ENCODE measurements around the gene CCDC60. TPM values are rescaled to one million over a fixed set of nuclear protein-coding genes. Genes with fewer than 3 reads are reported as not detected.

The CCDC60 gene, protein sequence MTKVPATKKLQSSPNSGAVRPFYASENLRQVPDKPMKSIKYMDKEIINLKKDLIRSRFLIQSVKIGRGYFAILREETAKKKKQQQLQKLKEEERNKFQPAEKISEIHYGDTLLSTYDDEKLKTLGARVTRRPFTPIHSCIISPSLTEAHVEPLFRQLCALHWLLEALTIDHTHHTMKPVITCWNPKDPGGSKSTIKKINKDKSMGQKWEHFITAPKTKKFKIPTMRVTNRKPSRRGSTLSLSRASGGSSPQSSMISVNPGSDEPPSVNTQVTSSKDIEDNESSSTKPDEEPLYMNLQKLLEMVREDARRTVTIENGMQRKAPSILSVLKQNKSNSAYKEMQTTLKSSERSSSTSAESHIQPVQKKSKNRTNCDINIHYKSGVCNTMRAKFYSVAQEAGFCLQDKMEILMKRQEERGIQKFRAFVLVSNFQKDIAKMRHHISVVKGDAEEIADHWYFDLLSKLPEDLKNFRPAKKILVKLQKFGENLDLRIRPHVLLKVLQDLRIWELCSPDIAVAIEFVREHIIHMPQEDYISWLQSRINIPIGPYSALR
- total RNA-seq, result not detected
- polyA plus RNA-seq, result not detected
- total RNA-seq, result 0 to 0.17 (median 0) reads per million in 6 experiments

DNA sequence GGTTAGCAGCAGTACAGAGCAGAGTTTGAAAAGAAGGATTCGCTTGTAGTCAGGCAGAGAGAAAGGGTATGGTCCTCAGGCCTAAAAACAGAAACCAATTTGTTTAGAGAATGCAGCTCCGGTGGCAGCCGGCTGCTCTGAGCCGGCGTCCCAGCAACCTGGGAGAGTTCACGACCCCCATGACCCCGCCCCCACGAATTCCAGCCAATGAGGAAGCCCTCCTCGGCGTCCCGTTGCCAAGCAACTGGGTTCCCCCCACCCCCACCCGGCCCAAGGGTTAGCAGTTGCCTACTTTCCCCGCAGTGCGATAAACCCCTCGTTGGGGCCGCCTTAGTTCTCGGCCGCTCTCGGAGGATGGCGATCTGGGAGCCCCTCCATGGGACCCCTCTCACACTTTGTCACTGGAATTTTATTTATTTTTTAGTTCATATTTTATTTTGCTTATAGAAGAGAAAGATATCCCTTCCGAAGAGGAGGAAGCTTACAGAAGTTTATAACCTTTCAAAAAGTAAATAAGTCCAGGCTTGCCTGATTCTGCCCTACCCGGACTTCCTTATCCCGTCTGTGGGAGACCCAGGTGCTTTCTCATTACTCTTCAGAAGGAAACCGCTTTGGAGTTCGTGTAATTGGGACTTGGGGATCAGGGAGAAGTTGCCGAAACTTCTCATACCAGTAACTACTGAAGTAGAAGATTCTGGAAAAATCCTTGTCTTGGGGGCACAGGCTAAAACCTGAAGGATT, at the start of gene CCDC60:
TSS of gene CCDC60 (plus strand) at position 300 of the 741 bp plus-strand sequence. CDS start 448 bp downstream, outside the sequence.
- H3K27ac Mint-ChIP-seq, result no peak within 1 kb of the TSS

GRCh38 chr12:119288576-119288975, 46.0 kb upstream of the CCDC60 start:
- H3K27me3 Mint-ChIP-seq, result peaks cover 0 to 4% (median 2%) of the 10 kb centered on the region in 5 donors
- no peak overlapping the region for H3K4me3 Mint-ChIP-seq
- no peak for DNase-seq
- H3K4me1 Mint-ChIP-seq, result no peaks in the 10 kb centered on the region
- H3K9me3 Mint-ChIP-seq, result peaks cover 0 to 3% (median 0%) of the 10 kb centered on the region in 9 donors
- no peak for ATAC-seq
- POLR2A ChIA-PET, result no interaction called here
- no peak overlapping the region for H3K27ac Mint-ChIP-seq
- H3K36me3 Mint-ChIP-seq, result no peaks in the 10 kb centered on the region

More for the DNA sequence above, at the start of gene CCDC60:
- H3K4me1 Mint-ChIP-seq, result peaks cover 0 to 1% (median under 1%) of the 10 kb centered on the region in 4 donors
- no peak within 1 kb of the TSS for H3K4me3 Mint-ChIP-seq
- no peak for DNase-seq
- no peaks in the 10 kb centered on the region for H3K36me3 Mint-ChIP-seq
- H3K27me3 Mint-ChIP-seq, result peaks cover 10 to 48% (median 35%) of the 10 kb centered on the region in 5 donors
- peaks cover 0 to 9% (median 2%) of the 10 kb centered on the region in 9 donors for H3K9me3 Mint-ChIP-seq
- ATAC-seq, result no peak
- POLR2A ChIA-PET, result no interaction called here

GRCh38 chr12:119292893-119293630, 41.5 kb upstream of the CCDC60 start:
- Mint-ChIP-seq H3K9me3 (peaks cover 0 to 2% (median 0%) of the 10 kb centered on the region in 9 donors), H3K36me3 (no peaks in the 10 kb centered on the region), H3K4me3 (no peak overlapping the region), H3K27ac (no peak overlapping the region), H3K4me1 (no peaks in the 10 kb centered on the region), H3K27me3 (peaks cover 0 to 10% (median 2%) of the 10 kb centered on the region in 5 donors)
- DNase-seq (no peak), ATAC-seq (no peak)
- POLR2A ChIA-PET, result no interaction called here

DNA sequence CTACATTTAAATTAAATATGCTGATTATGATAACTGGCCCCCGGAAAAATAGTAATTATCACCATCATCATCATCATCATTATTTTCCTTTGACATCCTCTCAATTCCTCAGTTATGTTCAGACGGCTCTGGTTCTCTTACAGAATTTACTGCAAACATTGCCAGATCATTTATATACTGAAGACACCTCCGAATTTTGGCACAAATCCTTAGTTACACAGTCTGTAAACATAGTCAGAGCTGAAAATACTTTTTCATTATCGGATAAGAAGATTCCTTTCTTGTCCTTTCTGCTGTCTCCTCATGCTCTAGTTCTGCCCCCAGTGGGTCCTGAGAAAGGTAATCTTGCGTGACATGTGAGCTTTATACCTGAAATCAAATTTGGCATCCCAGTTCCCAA, 40.3 kb upstream of the CCDC60 start:
- DNase-seq, result no peak
- POLR2A ChIA-PET, result no interaction called here
- H3K9me3 Mint-ChIP-seq, result peaks cover 0 to 2% (median 0%) of the 10 kb centered on the region in 9 donors
- H3K27me3 Mint-ChIP-seq, result peaks cover 0 to 10% (median 2%) of the 10 kb centered on the region in 5 donors
- no peaks in the 10 kb centered on the region for H3K4me1 Mint-ChIP-seq
- H3K27ac Mint-ChIP-seq, result no peak overlapping the region
- H3K36me3 Mint-ChIP-seq, result no peaks in the 10 kb centered on the region
- no peak for ATAC-seq
- H3K4me3 Mint-ChIP-seq, result no peak overlapping the region

- H3K36me3 Mint-ChIP-seq, result no peaks in the 10 kb centered on the region
- POLR2A ChIA-PET, result no interaction called here
- H3K27ac Mint-ChIP-seq, result no peak overlapping the region
- no peak overlapping the region for H3K4me3 Mint-ChIP-seq
- peaks cover 0 to 14% (median 3%) of the 10 kb centered on the region in 5 donors for H3K27me3 Mint-ChIP-seq
- DNase-seq (no peak), ATAC-seq (no peak)
- no peaks in the 10 kb centered on the region for H3K4me1 Mint-ChIP-seq
- H3K9me3 Mint-ChIP-seq, result peaks cover 0 to 4% (median 0%) of the 10 kb centered on the region in 9 donors
These were observed 38.0 kb upstream of the CCDC60 start for GRCh38 chr12:119296535-119296934.

DNA sequence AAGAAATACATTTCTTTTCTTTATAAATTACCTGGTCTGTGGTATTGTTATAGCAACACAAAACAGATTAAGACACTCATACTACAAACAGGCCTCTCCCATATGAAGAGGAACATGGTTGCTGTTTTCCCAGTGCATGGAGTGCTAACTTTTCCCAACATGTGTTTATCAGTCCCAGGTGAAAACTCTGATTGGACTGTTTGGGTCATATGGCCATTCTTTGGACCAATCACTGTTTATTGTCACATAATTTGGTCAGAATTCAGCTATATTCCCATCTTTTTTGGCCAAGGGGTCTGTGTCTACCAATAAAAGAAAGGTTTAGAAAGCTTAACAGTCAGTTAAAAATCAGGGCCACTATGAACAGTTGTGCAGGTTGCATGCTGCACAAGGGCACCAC, 35.4 kb upstream of the CCDC60 start:
- no peak overlapping the region for H3K4me3 Mint-ChIP-seq
- peaks cover 0 to 6% (median 0%) of the 10 kb centered on the region in 9 donors for H3K9me3 Mint-ChIP-seq
- no peaks in the 10 kb centered on the region for H3K36me3 Mint-ChIP-seq
- POLR2A ChIA-PET, result no interaction called here
- ATAC-seq (no peak), DNase-seq (no peak)
- peaks cover 0 to 14% (median 3%) of the 10 kb centered on the region in 5 donors for H3K27me3 Mint-ChIP-seq
- no peaks in the 10 kb centered on the region for H3K4me1 Mint-ChIP-seq
- no peak overlapping the region for H3K27ac Mint-ChIP-seq

DNA sequence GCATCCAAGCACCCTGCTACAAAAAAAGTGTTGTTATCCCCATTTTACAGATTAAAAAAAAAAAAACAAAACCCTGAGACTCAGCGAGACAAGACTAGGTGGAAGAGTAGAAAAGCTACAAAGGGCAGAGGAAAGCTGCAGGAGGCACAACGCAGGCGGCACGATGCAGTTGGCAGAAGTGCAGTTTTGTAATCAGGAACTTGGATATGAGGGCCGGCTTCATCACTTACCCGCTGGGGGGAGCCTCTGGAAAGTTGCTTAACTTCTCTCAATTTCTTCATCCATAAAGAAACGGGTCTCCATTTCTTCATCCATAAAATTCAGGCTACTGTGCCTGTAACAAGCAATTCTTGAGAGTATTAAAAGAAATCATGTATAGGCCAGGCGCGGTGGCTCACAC, 33.1 kb upstream of the CCDC60 start:
- Mint-ChIP-seq H3K27me3 (peaks cover 2 to 25% (median 5%) of the 10 kb centered on the region in 5 donors), H3K36me3 (no peaks in the 10 kb centered on the region), H3K27ac (no peak overlapping the region), H3K4me1 (no peaks in the 10 kb centered on the region), H3K4me3 (no peak overlapping the region), H3K9me3 (peaks cover 0 to 6% (median 0%) of the 10 kb centered on the region in 9 donors)
- no peak for ATAC-seq
- POLR2A ChIA-PET, result no interaction called here
- no peak for DNase-seq

DNA sequence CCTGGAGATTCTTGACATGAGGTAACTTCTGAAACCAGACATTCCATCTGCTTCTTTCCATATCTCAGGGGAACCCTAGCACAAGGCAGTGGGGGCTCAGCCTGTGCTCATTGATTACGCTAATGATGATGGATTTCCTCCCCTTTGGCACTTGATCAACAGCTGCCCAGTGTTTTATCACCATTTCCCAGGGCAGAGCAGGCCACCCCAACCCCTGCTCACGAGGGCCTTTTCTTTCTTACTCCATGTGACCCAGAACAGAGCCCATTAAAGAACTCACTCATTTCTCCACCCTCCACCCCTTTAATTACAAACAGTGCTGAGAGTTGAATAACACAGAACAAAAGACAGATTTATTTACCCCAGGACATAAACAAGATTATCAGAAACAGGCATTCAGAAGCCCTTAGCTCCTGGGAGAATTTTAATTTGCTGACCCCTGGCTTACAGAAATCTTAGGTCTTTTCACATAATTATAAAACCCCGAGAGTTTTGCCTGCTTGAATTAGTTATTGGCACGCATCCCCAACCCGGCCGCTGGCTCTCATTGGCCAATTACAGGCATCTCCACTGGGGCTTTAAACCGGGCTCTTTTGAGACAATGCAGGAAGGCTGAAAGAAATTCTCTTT, 32.0 kb upstream of the CCDC60 start:
- peaks cover 0 to 6% (median 0%) of the 10 kb centered on the region in 9 donors for H3K9me3 Mint-ChIP-seq

DNA sequence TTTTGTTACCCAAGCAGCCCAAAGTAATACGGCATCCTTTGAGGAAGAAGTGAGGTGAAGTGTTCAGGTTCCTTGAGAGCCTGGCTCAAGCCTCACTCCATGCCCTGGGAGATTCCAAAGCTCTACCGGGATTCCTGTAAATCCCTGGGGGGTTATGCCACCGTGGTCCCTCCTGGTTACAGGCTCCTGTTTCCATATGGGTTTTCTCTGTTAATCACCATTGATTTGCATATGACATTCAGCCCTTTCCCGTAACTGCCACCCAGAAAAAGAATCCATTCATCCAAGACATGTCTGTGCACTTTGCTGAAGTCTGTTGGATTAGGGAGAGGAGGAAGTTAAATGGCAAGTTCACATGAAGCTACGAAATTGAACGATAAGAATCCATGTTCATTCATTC, 27.9 kb upstream of the CCDC60 start:
- no peaks in the 10 kb centered on the region for H3K4me1 Mint-ChIP-seq
- peaks cover 0 to 25% (median 5%) of the 10 kb centered on the region in 5 donors for H3K27me3 Mint-ChIP-seq
- H3K36me3 Mint-ChIP-seq, result no peaks in the 10 kb centered on the region
- DNase-seq, result no peak
- no peak overlapping the region for H3K27ac Mint-ChIP-seq
- H3K4me3 Mint-ChIP-seq, result no peak overlapping the region
- ATAC-seq, result no peak
- POLR2A ChIA-PET, result no interaction called here
- peaks cover 0 to 9% (median 0%) of the 10 kb centered on the region in 9 donors for H3K9me3 Mint-ChIP-seq

More for the DNA sequence above, 32.0 kb upstream of the CCDC60 start:
- POLR2A ChIA-PET, result no interaction called here
- no peak overlapping the region for H3K4me3 Mint-ChIP-seq
- no peaks in the 10 kb centered on the region for H3K4me1 Mint-ChIP-seq
- H3K36me3 Mint-ChIP-seq, result no peaks in the 10 kb centered on the region
- DNase-seq (no peak), ATAC-seq (no peak)
- no peak overlapping the region for H3K27ac Mint-ChIP-seq
- H3K27me3 Mint-ChIP-seq, result peaks cover 2 to 25% (median 8%) of the 10 kb centered on the region in 5 donors

GRCh38 chr12:119307747-119308146, 26.8 kb upstream of the CCDC60 start:
- Mint-ChIP-seq H3K27ac (no peak overlapping the region), H3K27me3 (peaks cover 1 to 25% (median 5%) of the 10 kb centered on the region in 5 donors), H3K4me1 (no peaks in the 10 kb centered on the region), H3K4me3 (no peak overlapping the region), H3K36me3 (no peaks in the 10 kb centered on the region), H3K9me3 (peaks cover 0 to 9% (median 0%) of the 10 kb centered on the region in 9 donors)
- ATAC-seq (no peak), DNase-seq (no peak)
- POLR2A ChIA-PET, result no interaction called here

GRCh38 chr12:119308708-119309456, 25.6 kb upstream of the CCDC60 start:
- Mint-ChIP-seq H3K4me3 (no peak overlapping the region), H3K27me3 (peaks cover 1 to 23% (median 5%) of the 10 kb centered on the region in 5 donors), H3K4me1 (no peaks in the 10 kb centered on the region), H3K27ac (no peak overlapping the region), H3K9me3 (peaks cover 0 to 9% (median 0%) of the 10 kb centered on the region in 9 donors), H3K36me3 (no peaks in the 10 kb centered on the region)
- DNase-seq (no peak), ATAC-seq (no peak)
- POLR2A ChIA-PET, result no interaction called here

All from naive thymus-derived CD8-positive, alpha-beta T cell (primary cell).